CD1c-positive myeloid dendritic cell (primary cell): ENCODE measurements around the gene RFX2.

ENCODE experiments used
- DNase-seq: peaks from one replicate; pipeline ENCODE4 v3.0.0-alpha.2; 2016; ENCODE audit errors: extremely low spot score

Gene RFX2

GRCh38 chr19:6103894-6104293 is 6.4 kb downstream of the RFX2 start:
- DNase-seq: no peak

DNA sequence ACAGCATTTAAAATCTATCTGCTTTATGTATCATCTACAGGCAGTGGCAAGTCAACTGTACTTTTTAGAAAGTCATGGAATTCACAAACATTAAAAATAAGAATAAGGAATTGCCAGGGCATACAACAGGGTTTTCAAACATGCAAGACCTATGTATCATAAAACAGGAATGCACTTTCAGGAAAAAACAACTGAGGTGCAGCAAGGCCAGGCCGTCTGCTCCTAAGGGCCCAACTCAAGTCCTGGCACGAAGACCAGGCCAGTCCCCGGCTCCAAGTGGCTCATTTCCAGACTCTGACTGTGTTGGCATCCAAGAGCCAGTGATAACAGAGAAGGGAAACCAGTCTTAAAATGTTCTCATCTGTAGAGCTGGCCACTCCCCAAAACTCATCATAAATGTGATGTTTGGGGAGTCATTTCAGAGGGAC is 7.1 kb downstream of the RFX2 start:
- DNase-seq: no peak

DNA sequence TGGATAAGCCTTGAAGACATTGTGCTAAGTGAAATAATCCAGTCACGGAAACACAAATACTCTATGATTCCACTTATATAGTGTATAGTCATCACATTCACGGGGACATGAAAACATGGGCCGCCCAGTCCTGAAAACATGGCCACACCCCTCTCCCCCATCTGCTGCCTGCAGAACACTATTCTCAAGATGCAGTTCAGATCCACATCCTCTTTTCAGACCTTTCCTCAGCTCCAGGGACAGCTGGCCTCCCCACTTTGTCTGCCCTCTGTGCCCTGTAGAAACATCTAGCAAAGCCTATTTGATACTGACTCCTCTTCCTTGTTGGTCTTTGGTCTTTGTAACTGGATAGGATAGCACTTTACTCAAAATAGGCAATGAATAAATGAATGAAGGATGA is 8.3 kb downstream of the RFX2 start:
- DNase-seq: peak; percentile 9

DNA sequence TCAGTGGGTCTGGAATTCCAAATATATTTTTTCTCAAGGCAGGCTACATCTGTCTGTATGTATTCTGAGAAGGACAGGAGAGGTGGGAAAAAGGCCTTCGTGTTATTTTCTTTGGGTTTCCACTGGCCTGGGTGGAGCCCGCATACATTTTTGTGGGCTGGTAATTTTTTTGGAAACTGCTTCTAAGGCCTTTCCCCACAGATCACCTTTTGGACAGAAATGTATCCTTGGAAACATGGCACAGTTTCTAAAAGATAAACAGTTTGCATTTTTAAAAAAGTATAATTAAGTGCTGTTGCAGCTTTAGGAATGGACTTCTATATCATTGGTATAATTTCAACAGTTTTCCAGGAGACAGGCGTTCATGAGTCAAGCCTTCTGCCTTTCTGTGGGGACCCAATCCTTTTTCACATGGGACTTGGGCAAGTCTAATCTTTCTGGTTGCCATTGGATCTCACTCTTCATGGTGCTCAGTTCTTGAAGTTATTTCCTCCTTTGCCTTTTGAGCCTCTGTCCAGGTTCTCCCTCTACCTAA is 8.9 kb downstream of the RFX2 start:
- DNase-seq: no peak

DNA sequence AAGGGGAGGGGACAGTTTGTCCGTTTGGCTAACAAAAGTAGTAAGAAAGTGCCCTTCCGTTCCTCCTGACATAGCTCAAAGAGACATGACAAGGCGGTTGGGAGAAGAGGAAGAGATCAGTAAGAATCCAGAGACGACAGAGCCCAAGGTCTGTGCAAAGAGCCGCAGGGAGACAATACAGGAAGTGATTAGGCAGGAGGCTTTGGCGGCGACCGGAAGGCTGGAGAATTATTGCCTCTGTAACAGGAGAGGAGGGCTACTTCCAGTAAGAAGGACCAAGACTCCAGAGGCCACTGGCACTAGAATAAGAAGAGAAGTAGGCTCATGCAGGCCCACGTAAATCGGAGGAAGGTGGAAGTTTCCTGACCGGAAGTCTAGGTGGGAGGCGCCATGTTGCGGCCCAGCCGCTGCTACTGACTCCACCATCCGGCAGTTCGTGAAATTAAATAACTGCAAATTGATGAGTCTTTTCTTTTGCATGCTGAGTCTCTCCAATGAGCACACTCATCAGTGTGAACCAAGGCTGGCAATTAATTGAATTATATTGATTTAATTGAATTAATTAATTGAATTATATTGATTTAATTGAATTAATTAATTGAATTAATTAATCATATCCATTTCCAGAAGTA is 9.9 kb downstream of the RFX2 start:
- peak; percentile 81 for DNase-seq

- DNase-seq: no peak
These were observed 10.7 kb downstream of the RFX2 start for GRCh38 chr19:6099599-6099998.

DNA sequence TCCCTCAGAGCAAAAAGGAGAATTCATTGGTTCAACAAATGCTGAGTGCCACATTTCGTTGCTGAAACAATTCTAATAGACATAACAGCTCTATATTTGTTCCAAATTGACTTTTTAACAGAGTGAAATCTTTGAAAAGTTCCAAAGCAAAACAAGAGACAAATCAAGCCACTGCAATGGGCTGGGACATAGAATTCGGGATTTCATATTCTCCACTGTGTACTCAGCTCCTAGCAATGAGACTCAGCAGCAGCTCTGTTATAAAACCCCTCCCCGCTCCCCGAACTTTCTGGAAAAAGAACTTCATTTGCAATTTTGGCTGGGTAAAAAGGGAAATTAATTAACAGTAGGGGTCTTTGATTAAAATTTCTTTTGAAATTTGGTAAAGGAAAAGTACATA is 11.3 kb downstream of the RFX2 start:
- no peak for DNase-seq

- no peak for DNase-seq
These were observed 11.7 kb downstream of the RFX2 start for GRCh38 chr19:6098574-6098973.

- no peak for DNase-seq
These were observed 12.4 kb downstream of the RFX2 start for GRCh38 chr19:6097911-6098310.

DNA sequence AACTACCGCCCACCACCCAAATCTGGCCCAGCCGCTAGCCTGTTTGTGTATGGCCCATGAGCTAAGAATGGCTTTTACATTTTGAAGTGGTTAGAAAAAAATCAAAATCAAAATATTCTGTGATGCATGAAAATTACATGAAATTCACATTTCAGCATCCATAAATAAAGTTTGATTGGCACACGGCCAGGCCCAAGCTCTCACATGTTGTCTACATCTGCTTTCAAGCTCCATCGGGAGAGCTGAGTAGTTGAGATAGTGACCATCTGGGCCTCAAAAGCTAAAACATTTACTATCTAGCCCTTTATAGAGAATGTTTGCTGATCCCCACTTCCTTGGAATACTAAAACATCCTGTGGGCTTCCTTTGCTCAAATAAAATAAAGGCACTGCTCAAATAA is 14.5 kb downstream of the RFX2 start:
- DNase-seq: no peak

DNA sequence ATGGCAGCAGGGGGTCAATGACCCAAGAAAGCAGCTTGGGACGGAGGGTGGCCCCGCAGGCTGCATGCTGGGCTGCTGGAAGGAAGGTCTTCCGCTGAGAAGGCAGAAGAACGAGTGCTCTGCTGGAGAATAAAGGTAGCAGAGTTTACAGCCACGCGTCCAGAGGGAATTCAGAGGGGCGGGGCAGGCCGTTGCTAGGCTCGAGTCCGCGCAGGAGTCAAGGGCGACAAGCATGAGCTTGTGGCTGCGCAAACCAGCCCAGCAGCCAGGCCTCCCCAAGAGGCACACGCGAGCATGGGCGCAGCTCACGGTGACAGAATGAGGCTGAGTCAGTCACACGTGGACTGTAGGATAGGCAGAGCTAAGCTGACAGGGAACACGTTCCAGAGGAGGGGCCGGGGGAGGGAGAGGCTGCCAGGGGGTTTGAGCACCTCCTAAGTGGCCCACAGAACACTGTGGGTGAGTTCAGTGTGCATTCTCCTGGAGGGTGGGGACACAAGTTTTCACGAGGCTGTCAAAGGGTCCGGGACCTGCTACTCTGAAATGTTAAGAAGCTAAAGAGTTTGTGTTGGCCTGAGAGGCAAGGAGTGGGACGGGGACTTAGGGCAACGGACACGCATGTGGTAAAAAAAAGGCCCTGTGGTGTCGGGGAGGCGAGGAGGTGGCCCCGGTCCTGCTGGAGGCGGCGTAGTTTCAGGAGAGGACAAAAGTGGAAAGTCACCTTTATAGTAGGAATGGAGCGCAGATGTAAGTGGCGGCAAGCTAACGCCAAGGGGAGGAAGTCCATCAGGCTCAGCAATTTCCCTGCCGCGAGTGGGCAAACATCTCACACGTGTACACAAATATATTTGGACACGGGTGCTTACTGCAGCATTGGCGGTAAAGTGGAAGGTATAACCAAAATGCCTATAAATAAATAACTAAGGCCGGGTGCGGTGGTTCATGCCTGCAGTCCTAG is 17.7 kb downstream of the RFX2 start:
- DNase-seq: peak; percentile 70

- no peak for DNase-seq
These were observed 18.5 kb downstream of the RFX2 start for GRCh38 chr19:6091771-6092291.

DNA sequence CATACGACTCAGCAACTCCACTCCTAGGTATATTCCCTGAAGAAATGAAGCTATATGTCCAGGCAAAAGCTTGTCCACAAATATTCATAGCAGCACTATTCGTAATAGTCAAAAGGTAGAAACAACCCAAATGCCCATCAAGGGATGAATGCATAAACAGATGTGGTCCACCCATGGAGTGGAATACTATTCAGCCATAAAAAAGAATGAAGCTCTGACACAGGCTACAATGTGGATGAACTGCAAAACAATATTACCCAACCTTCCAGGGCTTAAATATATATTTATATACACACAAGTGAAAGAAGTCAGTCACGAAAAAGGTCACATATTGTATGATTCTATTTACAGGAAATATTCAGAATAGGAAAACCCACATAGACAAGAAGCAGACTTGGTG is 19.7 kb downstream of the RFX2 start:
- DNase-seq: no peak

GRCh38 chr19:6088602-6089049 is 21.7 kb downstream of the RFX2 start:
- DNase-seq: peak; percentile 66

GRCh38 chr19:6087074-6087571 is 23.2 kb downstream of the RFX2 start:
- DNase-seq: no peak

GRCh38 chr19:6086068-6086788 is 24.1 kb downstream of the RFX2 start:
- no peak for DNase-seq

DNA sequence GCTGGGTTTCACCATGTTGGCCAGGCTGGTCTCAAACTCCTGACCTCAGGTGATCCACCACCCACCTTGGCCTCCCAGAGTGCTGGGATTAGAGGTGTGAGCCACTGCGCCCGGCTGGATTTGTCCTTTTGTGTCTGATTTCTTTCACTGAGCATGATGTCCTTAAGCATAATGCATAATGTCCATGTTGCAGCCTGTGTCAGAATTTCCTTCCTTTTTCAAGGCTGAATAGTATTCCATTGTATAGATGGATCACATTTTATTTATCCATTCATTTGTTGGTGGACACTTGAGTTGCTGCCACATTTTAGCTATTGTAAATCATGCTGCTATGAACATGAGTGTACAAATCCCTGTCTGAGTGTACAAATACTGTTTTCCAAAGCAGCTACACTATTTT is 25.5 kb downstream of the RFX2 start:
- DNase-seq: no peak

- no peak for DNase-seq
These were observed 31.2 kb downstream of the RFX2 start for GRCh38 chr19:6079107-6079506.

GRCh38 chr19:6078068-6078467 is 32.2 kb downstream of the RFX2 start:
- no peak for DNase-seq

DNA sequence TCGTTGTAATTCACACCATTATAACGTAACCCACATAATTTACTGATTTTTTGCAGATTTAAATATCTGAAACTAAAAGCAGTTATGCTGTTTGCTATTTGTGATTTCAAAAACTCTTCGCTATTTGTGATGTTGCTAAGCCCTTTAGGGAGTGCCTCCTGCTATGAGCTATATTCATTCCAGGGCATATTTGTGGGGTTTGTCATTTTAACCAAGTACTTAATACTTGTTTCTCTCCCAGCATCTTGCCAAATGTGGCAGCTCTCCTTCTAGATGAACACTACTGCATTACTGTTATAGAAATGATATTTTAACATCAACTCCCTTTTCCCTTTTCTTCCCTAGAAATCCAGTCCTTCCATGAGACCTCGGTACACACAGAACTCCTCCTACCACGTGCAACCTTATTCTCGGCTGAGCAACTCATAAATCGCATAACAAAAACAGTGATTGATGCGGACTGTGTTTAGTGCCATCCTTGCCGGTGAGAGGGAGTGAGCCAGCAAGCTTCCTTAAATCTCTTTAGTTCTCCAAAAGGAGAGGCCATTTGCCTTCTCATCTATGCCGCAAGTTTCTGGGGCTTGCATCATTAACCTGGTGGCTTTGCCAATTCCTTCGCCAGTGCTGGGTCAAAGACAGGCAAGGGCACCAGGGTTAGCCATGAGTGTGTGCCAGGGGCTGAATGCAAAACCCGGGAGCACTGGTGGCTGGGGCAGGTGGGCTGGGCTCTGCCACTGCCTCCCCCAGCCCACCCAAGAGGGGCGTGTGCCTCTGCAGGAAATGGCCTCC is 33.4 kb downstream of the RFX2 start:
- peak; percentile 81 for DNase-seq

DNA sequence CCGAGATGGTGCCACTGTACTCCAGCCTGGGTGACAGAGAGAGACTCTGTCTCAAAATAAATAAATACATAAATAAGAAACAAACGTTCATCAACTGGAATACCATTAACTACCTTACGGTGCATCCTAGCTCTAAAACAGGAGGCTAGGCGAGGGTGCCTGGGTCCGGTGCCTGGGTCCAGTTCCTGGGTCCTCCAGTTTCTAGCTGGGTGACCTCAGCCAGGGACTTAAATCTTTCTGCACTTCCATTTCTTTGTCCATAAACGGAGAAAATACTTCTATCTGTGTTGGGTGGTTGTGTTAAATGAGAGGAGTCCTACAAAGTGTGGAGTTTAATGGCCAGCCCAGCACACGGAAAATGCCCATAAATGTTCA is 34.0 kb downstream of the RFX2 start:
- DNase-seq: no peak
